Hepatocyte (in vitro differentiated cells): ENCODE data around the gene NLRP11.

Experiments used
- CTCF ChIP-seq: fragments of 200-600 bp; sonication (generic); IDR thresholded peaks from 2 replicates; pipeline ENCODE4 v1.5.1; 2016; ENCODE audit warnings: antibody characterized with exemption, mild to moderate bottlenecking; ENCODE audit not compliant: poor library complexity
- EZH2 ChIP-seq: fragments of 200-600 bp; sonication (generic); IDR thresholded peaks from 2 replicates; pipeline ENCODE4 v1.6.1; 2016; ENCODE audit warnings: antibody characterized with exemption, mild to moderate bottlenecking, borderline replicate concordance
- EZH2phosphoT487 ChIP-seq: fragments of 200-600 bp; sonication (generic); IDR thresholded peaks from one replicate; pipeline ENCODE4 v1.6.1; 2018; ENCODE audit warnings: antibody characterized with exemption, mild to moderate bottlenecking, low read depth, moderate library complexity; ENCODE audit not compliant: unreplicated experiment, severe bottlenecking

GRCh38 chr19:55857974-55858373 is 26.2 kb upstream of the NLRP11 start:
- TF ChIP-seq CTCF (no peak), EZH2 (no peak), EZH2phosphoT487 (no peak)
